COLO829 (cell line): Measurements from ENCODE around the gene TAF4B.
"Not testable (repeated sequence)": the region's sequence is repeated elsewhere in the genome, so short reads cannot be mapped to it uniquely, and the experiment has no call there.

Source experiments
- DNase-seq: peaks from one replicate; pipeline ENCODE4 v3.0.0; 2012; ENCODE audit warnings: low spot score

TAF4B gene

DNA sequence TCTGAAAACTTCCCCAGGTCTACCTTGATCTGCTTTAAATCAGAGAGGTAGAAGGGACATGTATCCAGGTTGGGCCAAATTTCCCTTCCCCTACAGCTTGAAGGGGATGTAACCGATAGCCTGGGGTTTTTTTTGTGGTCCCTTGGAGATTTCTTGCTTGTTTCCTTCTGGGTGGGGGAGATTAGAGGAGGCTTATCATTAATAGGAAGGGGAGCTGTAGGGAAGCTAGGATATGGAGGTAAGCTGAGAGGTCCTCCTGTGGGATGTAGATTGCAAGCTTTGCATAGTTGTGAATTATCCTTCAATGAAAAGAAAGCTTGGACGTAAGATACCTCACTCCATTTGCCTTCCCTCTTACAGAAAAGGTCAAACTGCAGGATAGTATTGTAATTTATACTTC is 11.1 kb downstream of the TAF4B start:
- not testable (repeated sequence) for DNase-seq

DNA sequence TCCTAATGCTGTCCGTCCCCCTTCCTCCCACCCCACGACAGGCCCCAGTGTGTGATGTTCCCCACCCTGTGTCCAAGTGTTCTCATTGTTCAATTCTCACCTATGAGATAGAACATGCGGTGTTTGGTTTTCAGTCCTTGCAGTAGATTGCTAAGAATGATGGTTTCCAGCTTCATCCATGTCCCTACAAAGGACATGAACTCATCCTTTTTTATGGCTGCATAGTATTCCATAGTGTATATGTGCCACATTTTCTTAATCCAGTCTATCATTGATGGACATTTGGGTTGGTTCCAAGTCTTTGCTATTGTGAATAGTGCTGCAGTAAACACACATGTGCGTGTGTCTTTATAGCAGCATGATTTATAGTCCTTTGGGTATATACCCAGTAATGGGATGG is 12.5 kb downstream of the TAF4B start:
- DNase-seq = not testable (repeated sequence)

DNA sequence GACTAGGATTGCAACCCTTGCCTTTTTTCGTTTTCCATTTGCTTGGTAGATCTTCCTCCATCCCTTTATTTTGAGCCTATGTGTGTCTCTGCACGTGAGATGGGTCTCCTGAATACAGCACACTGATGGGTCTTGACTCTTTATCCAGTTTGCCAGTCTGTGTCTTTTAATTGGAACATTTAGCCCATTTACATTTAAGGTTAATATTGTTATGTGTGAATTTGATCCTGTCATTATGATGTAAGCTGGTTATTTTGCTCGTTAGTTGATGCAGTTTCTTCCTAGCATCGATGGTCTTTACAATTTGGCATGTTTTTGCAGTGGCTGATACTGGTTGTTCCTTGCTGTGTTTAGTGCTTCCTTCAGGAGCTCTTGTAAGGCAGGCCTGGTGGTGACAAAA is 16.1 kb downstream of the TAF4B start:
- not testable (repeated sequence) for DNase-seq

DNA sequence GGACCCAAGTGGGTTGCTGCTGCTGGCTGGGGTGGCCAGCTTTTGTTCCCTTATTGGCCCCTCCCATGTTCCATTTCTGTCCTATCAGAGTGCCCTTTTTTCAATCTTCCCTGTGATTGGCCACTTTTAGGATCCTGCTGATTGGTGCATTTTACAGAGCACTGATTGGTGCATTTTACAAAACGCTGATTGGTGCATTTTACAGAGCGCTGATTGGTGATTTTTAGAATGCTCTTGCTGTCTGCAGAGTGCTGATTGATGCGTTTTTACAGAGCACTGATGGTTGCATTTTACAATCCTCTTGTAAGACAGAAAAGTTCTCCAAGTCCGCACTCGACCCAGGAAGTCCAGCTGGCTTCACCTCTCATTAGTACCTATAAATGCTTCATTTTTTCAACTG is 19.2 kb downstream of the TAF4B start:
- DNase-seq = not testable (repeated sequence)

DNA sequence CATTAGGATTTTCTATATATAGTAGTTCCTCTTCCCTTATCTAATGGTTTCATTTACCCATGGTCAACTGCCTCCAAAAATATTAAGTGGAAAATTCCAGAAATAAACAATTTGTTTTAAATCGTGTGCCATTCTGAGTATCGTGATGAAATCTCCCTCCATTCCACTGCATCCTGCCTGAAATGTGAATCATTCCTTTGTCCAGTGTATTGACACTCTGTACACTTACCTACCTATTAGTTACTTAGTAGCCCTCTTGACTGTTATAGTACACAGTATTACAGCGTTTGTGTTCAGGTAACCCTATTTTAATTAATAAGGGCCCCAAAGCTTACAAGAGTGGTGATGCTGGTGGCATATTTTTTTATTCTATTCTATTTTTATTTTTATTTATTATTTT is 26.2 kb downstream of the TAF4B start:
- no peak for DNase-seq

DNA sequence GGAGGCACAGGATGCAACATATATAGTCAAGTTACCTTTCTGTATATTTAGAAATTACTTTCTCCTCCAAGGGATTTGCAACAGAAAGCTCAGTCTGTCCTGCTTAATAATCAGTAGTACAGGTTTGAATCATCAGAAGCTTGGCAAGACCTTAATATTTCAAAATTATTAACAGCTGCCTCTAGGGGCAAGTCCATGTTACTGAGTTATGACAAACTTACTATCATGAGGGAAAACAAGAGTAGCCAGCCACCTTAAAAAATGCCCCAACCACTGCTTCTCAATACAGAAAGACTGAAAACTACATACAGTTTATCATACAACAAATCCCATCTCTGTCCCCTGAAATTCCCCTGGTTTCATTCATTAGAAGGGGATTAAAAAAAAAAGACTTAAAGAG is 28.6 kb downstream of the TAF4B start:
- DNase-seq = not testable (repeated sequence)

DNA sequence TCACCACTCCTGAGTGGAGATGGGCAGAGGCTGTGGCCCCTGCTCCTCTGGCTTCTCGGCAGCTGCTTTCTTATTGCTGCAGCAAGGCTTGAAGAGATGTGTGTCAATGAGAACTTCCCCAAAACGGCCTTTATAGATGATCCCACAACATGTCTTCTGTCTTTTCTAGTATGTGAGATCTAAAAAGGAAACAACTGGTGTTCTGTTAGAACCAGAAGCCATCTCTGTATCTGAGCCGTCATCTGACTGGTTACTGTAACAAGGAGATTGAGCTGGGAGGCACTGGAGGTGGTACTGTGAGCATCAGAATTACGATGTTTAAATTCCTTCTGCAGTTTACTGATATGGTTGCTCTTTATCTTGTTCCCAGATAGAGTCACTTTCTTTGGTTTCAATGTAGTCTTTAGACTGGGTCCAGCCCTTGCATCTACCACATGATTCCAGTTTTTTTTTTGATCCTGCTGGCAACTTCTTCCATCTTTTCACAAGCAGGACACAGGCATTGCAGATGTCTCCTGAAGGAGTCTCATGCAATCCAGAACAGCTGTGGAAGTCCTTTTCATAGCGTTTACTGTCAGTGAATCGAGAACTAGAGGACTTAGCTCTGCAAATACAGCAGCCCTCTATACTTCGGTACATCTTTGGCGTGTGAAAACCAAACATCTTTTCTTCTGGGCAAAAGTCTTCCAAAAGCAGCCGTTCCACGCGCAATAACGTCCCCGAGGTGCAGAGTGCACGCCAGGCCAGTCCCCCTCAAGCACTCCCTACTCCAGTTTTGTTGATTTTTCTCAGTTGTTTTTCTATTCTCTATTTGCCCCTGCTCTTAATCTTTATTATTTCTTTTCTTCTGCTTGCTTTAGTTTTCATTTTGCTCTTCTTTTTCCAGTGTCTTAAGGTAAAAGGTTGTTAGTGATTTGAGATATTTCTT is 29.7 kb downstream of the TAF4B start:
- DNase-seq = no peak

DNA sequence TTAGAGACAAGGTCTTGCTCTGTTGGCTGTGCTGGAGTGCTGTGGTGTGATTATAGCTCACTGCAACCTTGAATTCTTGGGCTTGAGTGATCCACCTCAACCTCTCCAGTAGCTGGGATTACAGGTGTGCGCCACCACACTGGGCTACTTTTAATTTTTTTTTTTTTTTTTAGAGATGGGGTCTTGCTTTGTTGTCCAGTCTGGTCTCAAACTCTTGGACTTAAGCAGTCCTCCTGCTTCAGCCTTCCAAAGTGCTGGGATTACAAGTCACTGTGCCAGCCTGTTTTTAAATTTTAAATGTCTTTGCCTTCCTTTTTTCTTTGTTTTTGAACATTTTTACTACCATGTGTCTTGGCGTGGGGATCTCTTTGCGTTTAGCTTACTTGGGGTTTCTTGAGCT is 32.5 kb downstream of the TAF4B start:
- DNase-seq = no peak

DNA sequence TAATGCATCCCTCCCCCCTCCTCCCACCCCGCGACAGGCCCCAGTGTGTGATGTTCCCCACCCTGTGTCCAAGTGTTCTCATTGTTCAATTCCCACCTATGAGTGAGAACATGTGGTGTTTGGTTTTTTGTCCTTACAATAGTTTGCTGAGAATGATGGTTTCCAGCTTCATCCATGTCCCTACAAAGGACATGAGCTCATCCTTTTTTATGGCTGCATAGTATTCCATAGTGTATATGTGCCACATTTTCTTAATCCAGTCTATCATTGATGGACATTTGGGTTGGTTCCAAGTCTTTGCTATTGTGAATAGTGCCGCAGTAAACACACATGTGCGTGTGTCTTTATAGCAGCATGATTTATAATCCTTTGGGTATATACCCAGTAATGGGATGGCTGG is 33.2 kb downstream of the TAF4B start:
- not testable (repeated sequence) for DNase-seq

DNA sequence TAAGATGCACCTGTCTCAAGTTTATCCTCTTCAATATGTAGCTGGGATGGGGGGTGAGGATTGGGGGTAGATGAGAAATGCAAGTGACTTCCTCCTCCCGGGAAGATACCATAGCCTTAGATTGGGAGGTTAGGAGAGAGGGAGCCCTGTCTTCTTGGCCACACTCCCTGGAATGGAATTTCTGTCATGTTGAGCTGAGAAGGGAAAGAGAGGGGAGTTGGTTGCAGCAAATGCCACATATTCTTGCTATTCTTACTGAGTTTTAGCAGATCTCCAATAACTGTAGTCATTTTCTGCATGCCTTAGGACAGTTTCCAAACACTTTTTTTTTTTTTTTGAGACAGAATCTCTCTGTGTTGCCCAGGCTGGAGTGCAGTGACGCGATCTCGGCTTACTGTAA is 35.9 kb downstream of the TAF4B start:
- no peak for DNase-seq

DNA sequence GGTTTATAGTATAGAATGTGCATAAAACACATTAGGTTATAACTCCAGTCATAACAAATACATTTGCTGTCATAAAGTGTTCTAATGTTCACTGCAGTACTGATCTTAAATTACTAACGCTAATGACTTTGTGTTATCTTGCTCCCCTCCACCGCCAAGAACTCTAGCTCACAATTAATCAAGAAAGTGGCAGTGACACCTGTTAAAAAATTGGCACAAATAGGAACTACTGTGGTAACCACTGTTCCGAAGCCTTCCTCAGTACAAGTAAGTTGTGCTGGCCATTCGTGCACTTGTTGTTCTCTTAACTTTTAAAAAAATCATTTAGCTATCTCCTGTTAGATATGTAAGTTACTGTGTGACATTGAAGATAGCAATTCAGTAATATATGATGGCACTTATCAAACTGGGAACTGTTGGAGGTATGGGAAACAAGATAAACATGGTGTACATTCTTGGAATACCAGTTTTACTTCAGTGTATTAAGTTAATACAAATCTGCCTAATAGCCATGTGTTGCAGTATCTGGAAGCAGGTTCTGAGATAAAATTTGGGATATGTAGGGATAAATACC is 41.2 kb downstream of the TAF4B start:
- no peak for DNase-seq

DNA sequence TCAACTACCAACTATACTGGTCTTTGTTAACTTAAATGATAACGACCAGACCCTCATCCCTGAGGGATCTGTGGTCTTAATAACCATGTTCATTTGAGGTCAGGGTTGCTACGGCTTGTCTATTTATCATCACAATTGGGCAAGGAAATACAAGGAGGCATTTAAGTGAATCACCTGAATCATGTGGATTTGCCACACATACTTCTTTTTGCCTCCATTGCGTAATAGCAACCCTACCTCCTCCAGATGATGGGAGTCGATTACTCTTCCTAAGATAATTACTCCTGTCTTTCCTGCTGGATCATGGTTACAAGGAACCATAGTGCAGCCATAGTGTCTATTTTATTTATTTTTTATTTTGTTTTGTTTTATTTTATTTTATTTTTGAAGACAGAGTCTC is 42.2 kb downstream of the TAF4B start:
- no peak for DNase-seq

DNA sequence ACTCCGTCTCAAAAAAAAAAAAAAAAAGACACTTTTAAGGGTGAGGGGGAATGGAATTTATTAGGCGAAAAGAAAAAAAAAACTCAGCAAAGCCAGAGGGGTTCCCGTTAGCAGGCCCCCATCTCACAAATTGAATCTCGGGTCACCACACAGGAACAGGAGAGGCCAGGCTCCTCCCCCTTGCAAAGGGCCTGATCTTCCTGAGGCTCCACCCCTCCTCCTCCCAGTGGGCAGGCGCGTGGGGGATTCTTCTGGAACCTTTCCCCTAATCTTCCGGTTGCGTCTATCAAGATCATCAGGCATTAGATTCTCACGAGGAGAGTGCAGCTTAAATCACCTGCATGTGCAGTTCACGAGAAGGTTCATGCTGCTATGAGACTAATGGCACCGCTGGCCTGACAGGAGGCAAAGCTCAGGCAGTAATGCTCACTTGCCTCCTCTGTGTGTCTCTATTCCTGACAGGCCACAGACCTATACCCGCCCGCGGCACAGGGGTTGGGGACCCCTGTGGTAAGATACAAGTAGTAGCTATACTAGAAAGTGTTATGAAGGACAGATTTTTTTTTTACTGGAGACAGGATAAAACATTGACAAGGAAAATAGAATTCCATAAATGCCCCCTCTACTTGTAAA is 45.8 kb downstream of the TAF4B start:
- DNase-seq = no peak

DNA sequence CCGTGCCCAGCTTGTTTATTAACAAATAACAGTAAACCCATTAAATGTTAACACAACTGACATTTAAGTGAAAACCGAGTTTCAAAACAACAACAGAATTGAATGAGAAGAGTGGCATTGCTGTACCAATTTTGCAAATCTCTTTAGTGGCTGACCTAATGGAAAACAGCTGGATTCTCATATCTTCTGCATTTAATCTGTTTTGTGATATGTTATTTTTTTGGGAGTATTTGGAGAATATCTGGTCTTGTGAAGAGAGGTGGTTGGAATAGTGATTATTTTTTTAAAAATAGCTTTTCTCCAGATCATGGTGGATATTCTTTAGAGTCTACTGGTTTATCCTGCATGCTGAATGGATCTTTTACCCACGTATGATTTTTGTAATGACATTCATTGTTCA is 51.1 kb downstream of the TAF4B start:
- no peak for DNase-seq

DNA sequence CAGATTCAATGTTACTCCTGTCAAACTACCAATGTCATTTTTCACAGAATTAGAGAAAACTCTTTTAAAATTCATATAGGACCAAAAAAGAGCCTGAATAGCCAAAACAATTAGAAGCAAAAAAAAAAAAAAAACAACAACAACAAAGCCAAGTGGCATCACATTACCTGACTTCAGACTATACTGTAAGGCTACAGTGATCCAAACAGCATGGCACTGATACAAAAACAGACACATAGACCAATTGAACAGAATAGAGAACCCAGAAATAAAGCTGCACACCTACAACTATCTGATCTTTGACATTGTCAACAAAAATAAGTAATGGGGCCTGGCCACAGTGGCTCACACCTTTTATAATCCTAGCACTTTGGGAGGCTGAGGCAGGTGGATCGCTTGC is 53.2 kb downstream of the TAF4B start:
- no peak for DNase-seq

DNA sequence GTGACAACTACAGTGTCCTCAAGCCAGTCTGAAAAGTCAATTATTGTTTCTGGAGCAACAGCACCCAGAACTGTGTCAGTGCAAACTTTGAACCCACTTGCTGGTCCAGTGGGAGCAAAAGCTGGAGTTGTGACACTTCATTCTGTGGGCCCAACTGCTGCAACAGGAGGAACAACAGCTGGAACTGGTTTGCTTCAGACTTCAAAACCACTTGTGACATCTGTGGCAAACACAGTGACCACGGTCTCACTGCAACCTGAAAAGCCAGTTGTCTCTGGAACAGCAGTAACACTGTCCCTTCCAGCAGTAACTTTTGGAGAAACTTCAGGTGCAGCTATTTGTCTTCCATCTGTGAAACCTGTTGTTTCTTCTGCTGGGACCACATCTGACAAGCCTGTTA is 59.8 kb downstream of the TAF4B start:
- no peak for DNase-seq

DNA sequence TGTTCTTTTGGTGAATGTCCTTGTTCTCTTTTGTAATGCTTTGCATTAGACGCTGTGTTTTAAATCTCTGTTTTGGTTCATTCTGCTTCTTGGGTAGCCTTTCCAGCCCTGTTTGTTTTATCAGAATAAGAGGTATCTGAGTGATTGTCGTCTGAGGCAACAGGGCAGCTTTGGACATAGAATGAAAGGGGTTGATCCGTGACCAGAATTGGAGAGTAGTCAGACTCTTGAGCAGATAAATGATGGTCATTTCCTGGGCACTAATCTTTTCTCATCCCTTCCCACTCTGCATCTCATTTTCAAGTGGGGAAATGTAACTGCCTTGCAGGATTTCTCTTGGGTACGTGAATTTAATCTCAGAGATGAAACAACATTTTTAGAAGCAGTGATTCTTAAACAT is 61.4 kb downstream of the TAF4B start:
- no peak for DNase-seq

DNA sequence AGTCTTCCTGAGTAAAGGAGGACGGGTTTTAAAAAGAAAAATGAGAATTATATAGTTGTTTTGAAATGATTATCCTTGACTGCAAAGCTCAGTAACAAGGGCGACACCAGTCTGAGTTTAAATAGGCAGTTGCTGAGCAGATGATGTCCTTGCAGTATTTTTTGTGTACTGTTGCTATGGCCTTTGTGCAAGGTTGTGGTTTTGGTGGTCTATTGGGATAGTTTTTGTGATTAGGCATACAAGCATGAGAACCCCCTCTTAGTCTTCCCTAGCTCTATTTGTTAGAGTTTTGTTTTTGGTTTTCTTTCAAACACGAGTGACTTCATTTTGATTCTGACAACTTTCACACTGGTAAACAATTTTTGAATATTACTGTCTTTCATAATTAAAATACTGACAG is 64.1 kb downstream of the TAF4B start:
- no peak for DNase-seq

DNA sequence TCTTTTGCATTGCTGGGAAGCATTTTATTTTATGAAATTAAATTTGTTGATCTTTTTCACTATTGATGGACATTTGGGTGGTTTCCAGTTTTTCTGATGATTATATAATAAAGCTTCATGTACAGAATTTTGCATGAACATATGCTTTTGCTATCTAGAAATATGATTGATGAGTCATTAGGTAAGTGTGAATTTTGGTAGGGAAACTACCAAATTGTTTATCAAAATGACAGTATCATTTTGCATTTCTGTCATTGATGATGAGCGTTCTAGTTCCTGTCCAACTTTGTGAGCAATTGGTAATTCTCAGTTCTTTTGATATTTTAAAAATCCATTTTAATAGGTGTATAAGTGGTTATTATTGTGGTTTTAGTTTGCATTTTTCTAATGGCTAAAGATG is 67.7 kb downstream of the TAF4B start:
- no peak for DNase-seq

DNA sequence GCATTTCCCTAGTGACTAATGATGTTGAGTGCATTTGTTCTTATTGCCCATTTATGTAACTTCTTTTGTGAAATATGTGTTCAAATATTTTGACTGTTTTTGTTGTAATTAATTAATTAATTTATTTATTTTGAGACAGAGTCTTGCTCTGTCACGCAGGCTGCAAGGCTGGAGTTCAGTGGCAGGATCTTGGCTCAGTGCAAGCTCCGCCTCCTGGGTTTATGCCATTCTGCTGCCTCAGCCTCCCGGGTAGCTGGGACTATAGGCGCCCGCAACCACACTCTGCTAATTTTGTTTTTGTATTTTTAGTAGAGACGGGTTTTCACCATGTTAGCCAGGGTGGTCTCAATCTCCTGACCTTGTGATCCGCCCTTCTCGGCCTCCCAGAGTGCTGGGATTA is 71.9 kb downstream of the TAF4B start:
- no peak for DNase-seq

DNA sequence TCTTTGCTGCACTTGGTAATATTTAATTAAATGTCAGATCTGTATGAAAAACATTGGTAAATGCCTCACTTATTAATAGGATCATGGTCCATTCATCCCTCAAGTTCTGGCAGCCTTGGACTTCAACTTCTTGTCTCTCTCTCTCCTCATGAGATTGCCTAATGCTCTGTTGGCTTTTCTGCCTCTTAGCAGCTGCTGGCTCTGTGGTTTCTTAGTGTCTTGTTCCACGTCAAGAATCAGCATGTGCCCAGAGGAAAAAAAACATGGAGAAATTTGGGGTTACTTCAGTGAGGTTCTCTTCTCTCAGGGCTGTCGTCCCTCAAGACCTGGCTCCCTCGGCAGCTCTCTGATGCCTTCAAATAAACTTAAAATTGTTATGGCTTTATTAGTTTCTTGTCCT is 75.4 kb downstream of the TAF4B start:
- no peak for DNase-seq

DNA sequence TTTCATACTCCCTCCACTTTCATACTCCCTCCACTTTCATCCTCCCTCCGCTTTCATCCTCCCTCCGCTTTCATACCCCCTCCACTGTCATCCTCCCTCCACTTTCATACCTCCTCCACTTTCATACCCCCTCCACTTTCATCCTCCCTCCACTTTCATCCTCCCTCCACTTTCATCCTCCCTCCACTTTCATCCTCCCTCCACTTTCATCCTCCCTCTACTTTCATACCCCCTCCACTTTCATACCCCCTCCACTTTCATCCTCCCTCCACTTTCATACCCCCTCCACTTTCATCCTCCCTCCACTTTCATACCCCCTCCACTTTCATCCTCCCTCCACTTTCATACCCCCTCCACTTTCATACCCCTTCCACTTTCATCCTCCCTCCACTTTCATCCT is 77.0 kb downstream of the TAF4B start:
- DNase-seq = not testable (repeated sequence)

DNA sequence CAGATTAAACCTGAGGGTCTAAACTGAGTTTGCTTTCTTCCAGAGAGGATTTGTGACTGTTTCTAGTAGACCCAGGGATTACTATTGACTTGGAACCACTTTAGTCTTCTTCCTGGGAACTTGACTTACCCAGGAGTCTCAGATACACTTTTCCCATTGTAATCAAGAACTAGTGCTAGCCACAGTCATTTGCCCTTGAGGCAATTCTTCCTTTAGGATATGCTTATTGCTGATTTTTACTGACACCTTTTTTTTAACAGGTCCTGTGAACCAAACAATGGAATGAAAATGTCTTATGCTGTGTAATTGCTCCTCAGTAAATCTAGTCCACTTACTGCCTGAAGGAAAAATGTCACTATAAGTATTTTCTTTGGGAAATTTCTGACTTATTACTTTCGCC is 78.3 kb downstream of the TAF4B start:
- no peak for DNase-seq
